GM19023 (cell line): ENCODE measurements around the gene FOXF2.

Experiments
- ATAC-seq: cut with Tn5 transposase; IDR thresholded peaks from one replicate; pipeline ENCODE4 v1.9.1; 2021; ENCODE audit warnings: mild to moderate bottlenecking, moderate library complexity; ENCODE audit not compliant: unreplicated experiment

The FOXF2 gene

GRCh38 chr6:1390133-1390945, 963 bp downstream of the FOXF2 start:
- no peak for ATAC-seq

GRCh38 chr6:1390946-1391799, 1.8 kb downstream of the FOXF2 start:
- no peak for ATAC-seq

- no peak for ATAC-seq
These were observed 2.5 kb downstream of the FOXF2 start for GRCh38 chr6:1391800-1392309.

- ATAC-seq = no peak
These were observed 3.7 kb downstream of the FOXF2 start for GRCh38 chr6:1392813-1393640.

- no peak for ATAC-seq
These were observed 4.4 kb downstream of the FOXF2 start for GRCh38 chr6:1393641-1394283.

- no peak for ATAC-seq
These were observed 5.4 kb downstream of the FOXF2 start for GRCh38 chr6:1394514-1395463.

- no peak for ATAC-seq
These were observed 6.1 kb downstream of the FOXF2 start for GRCh38 chr6:1395506-1395905.

GRCh38 chr6:1395941-1396908, 6.8 kb downstream of the FOXF2 start:
- no peak for ATAC-seq

GRCh38 chr6:1396952-1397868, 7.8 kb downstream of the FOXF2 start:
- no peak for ATAC-seq

- ATAC-seq = no peak
These were observed 9.9 kb downstream of the FOXF2 start for GRCh38 chr6:1399085-1399780.

- ATAC-seq = no peak
These were observed 10.9 kb downstream of the FOXF2 start for GRCh38 chr6:1400126-1400850.

GRCh38 chr6:1402369-1402768, 13.0 kb downstream of the FOXF2 start:
- no peak for ATAC-seq

- ATAC-seq = no peak
These were observed 13.5 kb downstream of the FOXF2 start for GRCh38 chr6:1402868-1403267.

GRCh38 chr6:1403851-1404712, 14.7 kb downstream of the FOXF2 start:
- no peak for ATAC-seq

- ATAC-seq = no peak
These were observed 15.3 kb downstream of the FOXF2 start for GRCh38 chr6:1404713-1405098.
